NCI-H510A (cell line): ENCODE data around the gene PCDH7.

Source experiments
- DNase-seq: peaks from one replicate; lab custom pipeline; 2025; lab: John Stamatoyannopoulos, UW

The PCDH7 gene

DNA sequence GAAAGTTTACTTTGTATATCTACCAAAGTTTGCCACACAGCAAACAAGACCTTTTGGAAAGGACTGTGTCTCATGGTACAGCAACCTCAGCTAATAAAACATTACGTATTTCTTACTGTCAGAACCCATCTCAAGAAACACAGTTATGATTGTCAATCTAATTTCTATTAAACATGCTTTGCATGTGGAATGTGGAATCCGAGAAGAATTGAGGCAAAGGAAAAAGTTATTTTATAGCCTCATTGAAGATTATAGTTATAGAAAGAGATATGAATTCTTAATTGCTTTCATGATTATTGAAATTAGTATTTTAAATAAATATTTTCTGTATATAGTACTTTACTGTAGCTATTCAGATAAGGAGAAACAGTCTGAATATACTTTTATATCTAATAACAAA lies 5.4 kb downstream of the PCDH7 start:
- DNase-seq: no peak

DNA sequence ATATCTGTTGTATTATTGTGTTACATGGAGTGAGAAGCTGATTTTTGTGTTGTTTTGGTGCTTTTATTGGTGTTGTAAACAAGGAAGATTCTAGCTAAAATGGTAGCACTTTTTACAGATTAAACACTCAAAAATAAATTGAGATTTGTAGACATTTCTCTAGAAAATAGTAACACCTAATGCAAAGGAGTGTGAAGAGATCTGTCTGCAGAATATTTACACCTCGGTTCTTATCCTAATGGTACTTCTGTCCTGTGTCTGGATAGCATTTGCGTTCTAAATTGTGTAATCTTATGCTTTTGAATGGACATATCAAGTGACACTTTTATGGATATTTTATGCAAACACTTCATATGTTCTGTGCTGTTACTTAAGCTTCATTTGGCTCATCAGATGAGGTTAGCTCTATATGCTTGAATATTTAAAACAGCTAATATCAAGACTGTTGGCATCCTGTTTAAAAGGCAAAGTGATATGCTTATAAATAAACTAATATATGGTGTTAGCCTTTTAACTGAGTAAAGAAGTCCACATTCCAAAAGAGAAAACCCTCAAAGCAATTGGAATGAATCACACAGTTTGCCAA lies 6.0 kb downstream of the PCDH7 start:
- no peak for DNase-seq

DNA sequence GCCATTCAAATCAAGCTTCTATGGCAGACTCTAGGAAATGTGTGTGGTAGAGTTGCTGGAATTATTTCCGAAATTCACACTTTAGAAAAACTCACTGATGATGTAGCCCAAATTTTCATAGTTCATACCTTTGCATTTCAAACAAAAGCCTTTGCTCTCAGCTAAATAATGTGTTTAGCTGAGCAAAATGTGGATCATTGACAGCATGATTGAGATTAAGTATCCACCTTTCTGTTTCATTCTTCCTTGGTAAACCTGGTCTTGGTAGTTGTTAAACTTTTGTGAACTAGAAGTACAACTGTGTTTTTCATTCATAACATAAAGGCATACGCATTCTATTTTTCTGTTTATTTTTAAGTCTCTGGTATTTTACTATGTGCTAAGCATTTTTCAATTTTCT lies 7.2 kb downstream of the PCDH7 start:
- DNase-seq: no peak

DNA sequence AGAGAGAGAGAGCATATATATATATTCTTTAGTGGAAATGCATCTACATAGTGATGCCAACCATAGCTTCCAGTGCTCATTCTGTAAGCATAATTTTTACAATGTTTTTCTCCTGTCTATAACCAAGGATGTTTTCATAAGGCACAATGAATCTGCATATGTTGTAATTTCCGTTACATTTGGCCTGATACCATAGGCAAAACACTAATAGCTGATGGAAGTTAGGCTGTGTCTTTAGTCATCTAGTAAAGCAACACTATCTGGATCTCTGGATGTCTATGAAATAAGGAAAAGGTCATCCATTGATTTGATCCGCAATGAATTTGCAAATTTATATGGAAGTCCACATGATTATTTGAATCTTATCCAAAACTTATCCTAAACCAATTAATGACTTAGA lies 8.1 kb downstream of the PCDH7 start:
- no peak for DNase-seq

DNA sequence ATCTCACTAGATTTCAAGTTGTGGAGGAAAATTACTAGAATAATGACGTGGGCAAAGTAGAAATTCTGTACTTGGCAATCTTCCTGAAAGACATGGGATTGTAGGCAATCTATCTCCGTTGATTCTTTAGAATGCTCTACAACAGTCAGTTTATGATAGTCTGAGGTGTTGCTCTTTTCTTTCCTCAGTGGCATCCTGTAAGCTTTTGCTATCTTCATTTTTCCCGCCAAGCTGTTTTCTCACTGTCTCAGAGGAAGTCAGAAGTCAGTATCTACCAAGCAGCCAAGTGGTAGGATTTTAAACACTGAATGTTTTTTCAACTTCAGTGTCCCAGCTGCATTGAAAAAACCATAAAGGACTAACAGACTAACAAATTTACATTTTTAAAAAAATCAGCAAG lies 23.7 kb downstream of the PCDH7 start:
- DNase-seq: no peak

DNA sequence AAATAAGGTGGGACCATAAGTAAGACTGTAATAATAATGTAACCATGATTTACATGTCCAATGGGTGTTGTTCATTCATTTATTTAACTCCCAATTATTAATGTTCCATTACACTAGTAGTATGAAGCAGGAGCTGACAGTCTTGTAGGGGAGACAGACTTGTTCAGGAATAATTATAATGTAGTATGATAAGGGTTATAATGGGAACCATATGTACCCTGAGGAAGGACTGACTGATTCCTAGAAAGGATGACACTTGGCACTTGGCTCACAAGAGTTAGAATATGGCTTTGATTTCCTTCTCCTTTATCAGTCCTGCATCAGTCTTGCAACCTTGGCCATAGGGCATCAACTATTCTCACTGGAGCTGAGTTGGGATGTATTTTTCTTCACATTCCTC lies 24.2 kb downstream of the PCDH7 start:
- DNase-seq: no peak

DNA sequence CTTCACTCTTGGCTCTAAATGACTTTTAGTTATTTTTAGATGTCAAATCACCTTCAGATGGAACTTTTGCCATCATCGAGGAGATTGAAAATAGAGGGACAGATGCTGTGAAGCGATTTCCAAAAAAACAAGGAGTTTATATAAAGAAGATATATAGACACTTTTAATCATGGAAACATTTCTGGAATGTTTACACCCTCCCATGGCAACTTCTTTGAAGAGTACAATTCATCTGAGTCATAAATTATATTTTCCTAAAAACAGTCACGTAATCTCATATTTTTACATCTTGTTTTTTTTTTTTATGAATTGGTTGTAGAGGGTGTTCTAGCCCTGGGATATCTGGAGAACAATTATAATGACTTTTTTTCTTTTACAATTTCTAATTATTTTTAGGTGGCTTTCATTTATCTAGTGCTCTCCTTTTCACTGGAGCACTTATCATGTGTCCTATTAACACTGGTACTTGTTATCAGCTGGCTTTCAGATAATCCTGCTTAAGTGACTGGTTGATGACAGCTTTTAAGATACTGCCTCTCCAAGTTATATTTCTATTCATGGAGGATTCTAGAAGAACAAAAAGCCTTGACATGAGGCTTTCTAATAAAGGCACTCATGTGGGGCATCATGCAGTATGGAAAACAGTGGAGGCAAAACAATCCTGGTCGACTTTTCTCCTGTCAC lies 24.9 kb downstream of the PCDH7 start:
- no peak for DNase-seq

DNA sequence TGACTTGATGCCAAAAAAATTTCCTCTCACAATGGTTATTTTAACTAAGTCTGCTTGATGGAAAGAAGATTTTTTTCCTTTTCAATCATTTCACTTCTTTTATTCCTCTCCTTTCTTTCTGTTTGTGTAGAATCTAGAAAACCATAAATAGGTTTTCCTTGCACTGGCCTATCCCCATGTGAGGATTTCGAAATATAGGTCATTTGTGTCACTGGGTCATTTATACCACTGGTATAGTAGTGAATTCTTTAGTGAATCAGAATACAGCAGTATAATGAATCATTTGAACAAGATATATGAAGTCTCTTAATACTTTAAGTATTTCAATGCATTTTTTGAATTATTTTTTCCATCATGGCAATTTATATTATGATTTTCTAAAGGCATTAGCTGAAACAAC lies 26.6 kb downstream of the PCDH7 start:
- DNase-seq: no peak

DNA sequence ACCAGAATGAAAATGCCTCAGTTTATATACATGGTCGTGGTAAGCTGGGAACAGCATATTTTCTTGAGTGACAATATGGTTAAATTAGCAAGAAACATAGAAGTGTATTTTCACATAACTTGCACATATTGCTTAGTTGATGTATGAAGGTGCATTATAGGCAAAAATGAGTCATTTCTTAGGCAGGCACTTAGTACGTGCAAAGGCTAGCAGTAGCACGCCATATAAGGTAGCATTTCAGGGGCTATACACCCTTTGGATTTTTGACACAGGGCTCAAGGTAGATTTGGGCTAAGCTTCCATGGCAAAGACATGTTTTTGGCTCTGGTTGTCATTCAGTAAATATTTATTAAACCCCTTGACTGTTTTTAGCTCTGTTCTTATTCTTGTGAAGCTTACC lies 33.1 kb downstream of the PCDH7 start:
- no peak for DNase-seq

DNA sequence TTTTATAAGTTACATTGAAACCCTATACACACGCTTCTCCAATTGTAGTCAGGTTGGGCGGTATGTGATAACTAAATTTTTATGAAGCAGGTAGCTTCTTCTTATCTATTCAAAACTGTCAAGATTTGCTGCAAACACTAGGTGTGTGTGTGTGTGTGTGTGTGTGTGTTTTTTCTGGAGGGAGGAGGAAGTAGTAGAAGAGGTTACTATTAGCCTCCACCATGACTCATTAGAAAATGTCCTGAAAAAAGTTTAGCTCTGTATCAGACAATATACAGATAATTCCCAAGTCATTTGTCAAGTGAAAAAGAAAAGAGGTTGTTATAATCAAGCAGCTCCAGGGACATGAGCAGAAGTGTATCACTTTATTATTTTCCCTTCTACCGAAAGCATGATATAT lies 33.9 kb downstream of the PCDH7 start:
- no peak for DNase-seq

DNA sequence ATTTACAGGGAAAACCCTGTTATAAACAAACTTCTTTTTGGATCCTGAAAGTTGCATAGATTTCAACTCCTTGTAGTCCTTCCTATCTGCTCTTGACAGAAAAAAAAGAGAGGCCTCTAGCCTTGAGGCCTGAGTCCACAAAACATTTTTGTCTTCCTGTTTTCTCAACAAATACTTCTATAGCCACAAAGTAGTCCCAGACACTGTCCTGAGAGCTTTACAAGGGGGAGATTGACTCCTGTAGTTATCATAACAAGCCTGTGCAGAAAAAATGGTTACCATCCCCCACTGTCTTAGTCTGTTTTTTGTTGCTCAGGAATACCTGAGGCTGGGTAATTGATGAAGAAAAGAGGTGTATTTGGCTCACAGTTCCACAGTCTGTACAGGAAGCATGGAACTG lies 35.2 kb downstream of the PCDH7 start:
- no peak for DNase-seq

DNA sequence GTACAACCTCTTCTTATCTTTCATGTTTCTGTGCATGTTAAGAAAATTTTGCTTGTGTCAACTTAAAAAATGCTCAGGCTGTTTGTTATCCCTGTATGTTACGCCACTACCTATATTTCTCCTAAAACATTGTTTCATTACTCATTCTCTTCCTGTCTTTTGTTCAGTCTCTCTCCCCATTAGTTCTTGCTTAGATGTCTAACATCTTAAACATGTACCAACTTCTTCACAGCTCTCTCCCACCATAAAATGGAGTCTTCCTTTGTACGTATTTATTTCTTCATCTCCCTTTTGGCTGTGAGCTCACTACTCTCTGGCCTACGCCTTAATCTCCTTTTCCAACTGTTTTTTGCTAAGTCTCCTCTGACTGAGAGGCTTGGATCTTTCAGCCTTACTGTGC lies 36.4 kb downstream of the PCDH7 start:
- no peak for DNase-seq

DNA sequence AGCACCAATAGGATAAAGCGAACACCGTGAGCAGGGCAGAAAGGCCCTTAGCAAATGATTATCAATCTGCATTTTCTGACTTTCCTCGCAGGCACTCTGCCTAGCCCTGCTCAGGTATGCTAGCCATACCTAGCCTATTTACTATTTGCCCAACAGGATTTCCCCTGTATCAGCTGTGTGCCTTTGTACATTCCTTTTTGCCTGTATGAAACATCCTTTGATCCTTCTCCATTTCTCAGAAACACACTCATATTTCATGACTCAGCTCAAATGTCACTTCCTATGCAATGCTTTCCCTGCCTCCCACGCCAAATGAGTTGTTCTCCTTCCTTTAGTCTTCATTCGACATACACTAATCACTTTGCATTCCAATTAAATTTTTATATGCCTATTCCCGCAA lies 37.2 kb downstream of the PCDH7 start:
- DNase-seq: no peak

DNA sequence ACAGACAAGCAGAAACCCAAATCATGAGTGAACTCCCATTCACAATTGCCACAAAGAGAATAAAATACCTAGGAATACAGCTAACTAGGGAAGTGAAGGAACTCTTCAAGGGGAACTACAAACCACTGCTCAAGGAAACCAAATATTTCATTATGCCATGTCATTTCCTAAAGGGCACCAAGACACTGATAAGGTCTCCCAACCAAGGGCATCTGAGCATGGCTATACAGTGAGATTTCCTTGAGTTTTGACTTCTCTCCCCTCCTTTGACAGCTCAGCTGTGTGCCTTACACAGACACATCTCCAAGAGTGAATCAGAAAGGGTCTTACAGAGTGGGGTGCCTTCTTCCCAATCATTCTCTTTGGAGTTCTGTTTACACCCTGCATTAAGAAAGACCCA lies 40.4 kb downstream of the PCDH7 start:
- no peak for DNase-seq

DNA sequence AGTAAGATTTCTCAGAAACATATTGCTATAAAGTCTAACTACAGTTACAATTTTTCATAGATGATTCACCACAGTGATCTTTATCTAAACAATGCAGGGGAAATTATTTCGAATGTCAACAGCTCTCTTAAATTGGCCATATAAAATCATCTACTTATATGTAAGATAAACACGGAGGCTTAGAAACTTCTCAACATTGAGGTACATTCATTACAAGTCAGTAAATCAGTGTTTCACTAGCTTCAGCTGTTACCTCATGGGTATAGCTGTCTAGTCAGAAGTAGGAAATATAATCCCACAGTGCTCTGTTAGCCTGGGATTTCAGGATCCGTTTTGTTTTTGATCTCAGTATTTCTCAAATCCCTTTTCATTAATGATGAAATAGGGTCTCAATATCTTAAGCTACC lies 43.2 kb downstream of the PCDH7 start:
- no peak for DNase-seq

DNA sequence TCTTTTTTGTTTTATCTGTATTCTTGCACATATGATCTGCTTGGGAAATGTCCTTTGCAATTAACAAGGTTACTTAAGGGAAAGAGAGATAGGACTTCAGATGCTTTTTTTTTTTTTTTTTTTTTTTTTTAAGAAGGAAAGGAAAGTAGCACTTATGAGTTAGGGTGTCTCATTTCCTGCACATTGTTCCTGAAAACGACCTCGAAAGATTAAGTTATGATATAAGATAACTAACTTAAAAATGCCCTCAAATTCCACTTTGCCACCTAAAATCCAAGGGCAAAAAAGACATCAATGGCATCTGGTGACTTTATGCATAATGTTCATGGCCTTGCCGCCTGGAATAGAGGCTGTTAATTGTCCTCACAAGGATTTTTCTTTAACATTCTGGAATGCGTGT lies 44.9 kb downstream of the PCDH7 start:
- no peak for DNase-seq

DNA sequence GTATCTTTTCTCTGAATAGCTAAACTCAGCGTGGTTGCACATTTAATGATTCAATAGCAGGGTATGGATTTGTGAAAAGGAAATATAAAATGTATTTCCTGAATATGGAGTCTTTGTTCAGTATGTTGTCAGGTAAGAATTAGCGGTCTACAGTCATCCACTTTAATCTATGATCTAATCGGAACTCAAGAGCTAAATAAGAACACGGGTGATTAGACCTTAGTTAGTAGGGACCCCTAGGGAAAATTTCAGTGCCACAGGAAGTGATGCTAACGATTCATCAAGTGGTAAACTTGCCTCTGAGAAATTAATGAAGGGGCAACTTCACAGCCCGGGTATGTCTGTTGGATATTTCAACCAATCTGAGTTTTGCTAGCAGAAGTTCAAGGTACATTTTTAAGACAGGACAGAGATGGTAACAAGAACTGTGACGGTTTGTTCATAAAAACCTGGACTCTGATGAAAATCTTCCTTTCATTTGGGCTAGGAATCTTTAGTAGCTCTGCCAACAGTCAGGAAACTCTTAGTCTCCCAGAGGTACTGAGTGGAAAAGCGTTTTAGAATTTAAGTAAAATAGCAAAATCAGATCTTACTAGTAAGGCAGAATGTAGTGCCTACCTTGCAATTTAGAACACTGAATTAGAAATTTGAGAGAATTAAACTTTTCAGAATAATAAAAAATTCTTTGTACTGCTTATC lies 47.1 kb downstream of the PCDH7 start:
- DNase-seq: no peak

DNA sequence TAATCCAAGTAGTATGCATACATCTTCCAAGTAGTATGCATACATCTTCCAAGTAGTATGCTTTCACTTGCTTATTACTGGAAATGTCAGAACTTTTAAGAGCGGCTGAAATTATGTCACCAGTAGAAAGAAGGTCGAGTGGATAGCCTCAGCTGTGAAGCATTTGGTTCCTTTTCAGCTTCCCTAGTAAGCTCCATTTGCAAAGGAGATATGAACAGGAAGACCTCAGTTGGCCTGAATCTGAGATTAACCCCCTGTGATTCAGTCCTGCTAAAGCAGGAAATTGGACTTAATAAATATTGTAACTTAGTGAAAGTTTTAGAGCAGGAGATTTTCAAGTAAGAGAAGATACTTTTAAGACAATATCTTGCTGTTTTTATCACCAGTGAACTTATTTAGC lies 48.1 kb downstream of the PCDH7 start:
- DNase-seq: no peak

DNA sequence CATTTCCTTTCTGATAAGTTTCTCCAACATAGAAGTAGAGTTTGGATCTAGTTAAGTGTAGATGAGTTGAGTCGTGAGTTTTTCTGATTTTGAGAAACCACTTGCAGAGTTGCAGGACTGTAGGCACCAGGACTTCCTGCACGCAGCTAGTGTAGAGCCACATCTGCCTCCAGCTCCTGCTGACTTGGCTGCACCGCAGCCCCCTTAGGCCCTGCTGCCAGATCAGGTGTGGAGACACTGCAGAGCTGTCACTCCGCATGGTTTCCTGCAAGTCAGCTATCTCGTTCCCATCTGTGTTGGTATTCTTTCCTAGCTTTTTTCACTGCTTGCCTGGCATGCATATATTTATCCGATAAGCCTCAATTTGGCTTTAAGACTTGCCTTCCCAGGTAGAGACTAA lies 48.9 kb downstream of the PCDH7 start:
- no peak for DNase-seq

DNA sequence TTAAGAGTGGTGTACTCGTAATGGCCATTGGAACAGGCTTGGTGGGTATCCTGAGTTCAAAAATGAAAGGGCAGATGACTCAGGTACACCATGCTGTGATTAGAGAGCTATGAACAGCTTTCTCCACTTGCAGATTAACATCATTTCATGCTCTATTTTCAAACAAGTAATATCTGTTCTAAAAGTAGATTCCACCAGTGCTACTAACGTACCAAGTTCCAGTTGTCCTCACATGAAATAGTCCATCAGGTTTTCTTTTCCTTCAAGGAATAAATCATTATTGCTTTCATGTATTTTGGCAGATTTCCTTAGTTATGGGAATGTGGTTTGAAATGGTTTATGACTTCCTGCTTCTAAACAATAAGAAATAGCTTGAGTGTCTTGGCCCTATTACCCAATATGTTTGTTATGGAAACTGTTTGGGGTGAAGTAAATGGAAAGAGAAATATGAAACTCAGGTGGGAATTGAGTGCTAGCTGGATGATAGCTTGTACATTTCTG lies 49.9 kb downstream of the PCDH7 start:
- DNase-seq: no peak

DNA sequence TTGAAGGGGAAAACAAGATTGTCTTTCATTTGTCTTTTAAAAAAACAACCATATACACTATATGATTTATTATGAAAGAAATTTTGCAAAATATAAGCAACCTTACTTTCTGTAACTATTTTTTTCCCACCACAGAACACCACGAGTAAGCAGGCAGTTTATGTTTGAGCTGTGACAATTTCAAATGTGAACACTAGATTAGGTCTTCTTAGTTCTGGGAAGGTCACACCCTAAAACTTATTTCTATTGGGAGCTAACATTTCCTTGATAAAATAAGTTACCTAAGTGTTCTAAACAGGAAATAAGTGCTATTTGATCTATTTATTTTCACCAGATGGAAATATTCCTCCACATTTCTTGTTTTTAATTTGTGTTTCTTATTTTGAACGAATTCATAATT lies 50.6 kb downstream of the PCDH7 start:
- no peak for DNase-seq

DNA sequence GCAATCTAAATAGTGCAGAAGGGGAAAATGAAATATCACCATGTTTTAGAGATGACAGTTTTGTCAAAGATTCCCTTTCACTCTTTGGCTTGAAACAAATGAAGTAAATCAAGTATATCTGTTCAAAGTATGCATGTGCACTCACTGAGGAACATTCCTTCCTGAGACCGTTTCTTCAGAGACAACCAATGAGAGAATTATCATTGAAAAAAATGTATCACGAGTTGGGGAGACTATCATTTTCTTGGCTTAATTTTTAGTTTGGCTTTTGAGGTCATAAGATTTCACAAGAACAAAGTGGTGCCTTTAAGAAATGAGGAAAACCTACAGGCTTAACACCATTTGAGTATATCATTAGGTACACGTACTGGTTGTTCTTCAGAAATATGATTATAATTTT lies 56.3 kb downstream of the PCDH7 start:
- no peak for DNase-seq

DNA sequence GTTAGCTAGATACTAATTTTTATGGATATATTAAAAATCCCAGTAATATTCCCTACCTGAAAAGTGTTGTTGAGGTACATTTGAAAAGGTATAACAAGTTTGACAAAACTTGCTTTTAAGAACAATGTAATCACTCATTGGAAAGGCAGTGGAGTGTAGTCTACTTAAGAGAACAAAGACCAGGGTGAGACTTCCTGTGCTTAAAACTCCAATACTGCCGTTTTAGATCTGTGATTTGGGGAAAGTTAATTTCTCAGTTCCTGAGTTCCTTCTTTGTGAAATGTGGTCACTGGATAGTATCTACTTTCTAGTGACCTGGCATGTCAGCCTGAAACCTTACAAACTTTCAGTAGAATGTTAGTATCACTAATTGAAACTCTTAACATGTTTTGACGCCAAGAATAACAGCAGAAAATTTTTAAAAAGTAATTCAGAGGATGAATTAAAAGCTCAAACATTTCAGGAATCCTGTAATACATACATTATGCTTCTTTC lies 56.8 kb downstream of the PCDH7 start:
- DNase-seq: no peak
